ENCODE results near the gene SCAMP1.

GRCh38 chr5:78449103-78449502, 88.7 kb downstream of the SCAMP1 start:
- TF ChIP-seq GATA2 (IDR thresholded peaks at IDR 0.05; ENCODE audit: low read depth, low read length): no peak
- TF ChIP-seq GATA3 (IDR thresholded peaks at IDR 0.05; ENCODE audit: low read depth, low read length): no peak

Measured in SH-SY5Y (cell line).